Measurements from ENCODE around the gene ARID1B.
A peak's percentile ranks its signal among the peaks of the same experiment; 100 is the strongest.

ARID1B gene

GRCh38 chr6:156852147-156852857 is 75.1 kb downstream of the ARID1B start:
- H4K91ac ChIP-seq (ENCODE audit: low read depth, low read length, poor library complexity) = no peak overlapping the region
- no peaks in the 10 kb centered on the region for H3K9me3 ChIP-seq (replicated peaks in 1 of 2; ENCODE audit: control insufficient read depth in 2 of 2, insufficient read depth in 1 of 2, low read depth in 1 of 2, low read length in 2 of 2)
- no peak overlapping the region for H2BK5ac ChIP-seq (ENCODE audit: low read length)
- no peaks in the 10 kb centered on the region for H3K36me3 ChIP-seq (replicated peaks in 1 of 2; ENCODE audit: control insufficient read depth in 2 of 2, insufficient read depth in 2 of 2, low read length in 2 of 2)
- H3K23ac ChIP-seq (ENCODE audit: low read depth, low read length, poor library complexity) = no peak overlapping the region
- no peaks in the 10 kb centered on the region for H3K27me3 ChIP-seq (ENCODE audit: control insufficient read depth in 3 of 3, insufficient read depth in 3 of 3, low read depth in 1 of 3, low read length in 3 of 3)
- no peak overlapping the region for H4K8ac ChIP-seq (ENCODE audit: low read depth, low read length)
- H3K79me1 ChIP-seq (ENCODE audit: low read depth, low read length) = peaks cover 3% of the 10 kb centered on the region
- H2BK15ac ChIP-seq (ENCODE audit: low read length) = no peak overlapping the region
- H3K27ac ChIP-seq (replicated peaks; ENCODE audit: low read length) = no peak overlapping the region
- no peak overlapping the region for H2BK120ac ChIP-seq (ENCODE audit: low read depth, low read length)
- no peak overlapping the region for H3K4ac ChIP-seq (ENCODE audit: low read length)
- no peak overlapping the region for H2AK5ac ChIP-seq (ENCODE audit: low read depth, low read length)
- H3K14ac ChIP-seq (ENCODE audit: low read length) = no peak overlapping the region
- WGBS, 2 donors (ENCODE audit: extremely low coverage in 2 of 2, insufficient read length in 2 of 2, insufficient replicate concordance in 1 of 2) = no CpG with 5 or more reads among the region's 9 CpGs
- H3K4me1 ChIP-seq (ENCODE audit: control insufficient read depth in 2 of 2, insufficient read depth in 1 of 2, low read depth in 1 of 2, low read length in 2 of 2) = peaks cover 2 to 5% of the 10 kb centered on the region in 2 donors
- no peak overlapping the region for H3K4me2 ChIP-seq (ENCODE audit: insufficient read depth, low read length, poor library complexity, severe bottlenecking)
- H3K9ac ChIP-seq (ENCODE audit: low read depth, low read length, poor library complexity) = no peak overlapping the region
- no peak overlapping the region for H3K18ac ChIP-seq (ENCODE audit: low read length)
- H2BK12ac ChIP-seq (ENCODE audit: low read length) = no peak overlapping the region
- H3K4me3 ChIP-seq (ENCODE audit: low read length in 2 of 2) = no peak overlapping the region
- no peak overlapping the region for H2AFZ ChIP-seq (ENCODE audit: low read length)
- no peak for DNase-seq (ENCODE audit: low spot score)

- no peak overlapping the region for H3K14ac ChIP-seq (ENCODE audit: low read length)
- no peak overlapping the region for H4K8ac ChIP-seq (ENCODE audit: low read depth, low read length)
- H2AFZ ChIP-seq (ENCODE audit: low read length) = no peak overlapping the region
- H3K36me3 ChIP-seq (replicated peaks in 1 of 2; ENCODE audit: control insufficient read depth in 2 of 2, insufficient read depth in 2 of 2, low read length in 2 of 2) = no peaks in the 10 kb centered on the region
- peaks cover 2 to 5% of the 10 kb centered on the region in 2 donors for H3K4me1 ChIP-seq (ENCODE audit: control insufficient read depth in 2 of 2, insufficient read depth in 1 of 2, low read depth in 1 of 2, low read length in 2 of 2)
- no peak for DNase-seq (ENCODE audit: low spot score)
- no peak overlapping the region for H4K91ac ChIP-seq (ENCODE audit: low read depth, low read length, poor library complexity)
- H2AK5ac ChIP-seq (ENCODE audit: low read depth, low read length) = no peak overlapping the region
- no peak overlapping the region for H2BK12ac ChIP-seq (ENCODE audit: low read length)
- H3K27ac ChIP-seq (replicated peaks; ENCODE audit: low read length) = no peak overlapping the region
- no peaks in the 10 kb centered on the region for H3K27me3 ChIP-seq (ENCODE audit: control insufficient read depth in 3 of 3, insufficient read depth in 3 of 3, low read depth in 1 of 3, low read length in 3 of 3)
- peaks cover 3% of the 10 kb centered on the region for H3K79me1 ChIP-seq (ENCODE audit: low read depth, low read length)
- no peak overlapping the region for H3K4me3 ChIP-seq (ENCODE audit: low read length in 2 of 2)
- WGBS, 2 donors (ENCODE audit: extremely low coverage in 2 of 2, insufficient read length in 2 of 2, insufficient replicate concordance in 1 of 2) = no CpG with 5 or more reads among the region's 1 CpG
- no peak overlapping the region for H3K23ac ChIP-seq (ENCODE audit: low read depth, low read length, poor library complexity)
- no peak overlapping the region for H3K18ac ChIP-seq (ENCODE audit: low read length)
- H3K4ac ChIP-seq (ENCODE audit: low read length) = no peak overlapping the region
- no peak overlapping the region for H2BK5ac ChIP-seq (ENCODE audit: low read length)
- H3K9me3 ChIP-seq (replicated peaks in 1 of 2; ENCODE audit: control insufficient read depth in 2 of 2, insufficient read depth in 1 of 2, low read depth in 1 of 2, low read length in 2 of 2) = no peaks in the 10 kb centered on the region
- H3K9ac ChIP-seq (ENCODE audit: low read depth, low read length, poor library complexity) = no peak overlapping the region
- no peak overlapping the region for H3K4me2 ChIP-seq (ENCODE audit: insufficient read depth, low read length, poor library complexity, severe bottlenecking)
- H2BK15ac ChIP-seq (ENCODE audit: low read length) = no peak overlapping the region
- H2BK120ac ChIP-seq (ENCODE audit: low read depth, low read length) = no peak overlapping the region
Measured at GRCh38 chr6:156852858-156853216, 75.7 kb downstream of the ARID1B start.

- no peak overlapping the region for H3K4ac ChIP-seq (ENCODE audit: low read length)
- H2BK15ac ChIP-seq (ENCODE audit: low read length) = no peak overlapping the region
- no peak overlapping the region for H3K4me2 ChIP-seq (ENCODE audit: insufficient read depth, low read length, poor library complexity, severe bottlenecking)
- no peak overlapping the region for H2BK12ac ChIP-seq (ENCODE audit: low read length)
- no peaks in the 10 kb centered on the region for H3K36me3 ChIP-seq (replicated peaks in 1 of 2; ENCODE audit: control insufficient read depth in 2 of 2, insufficient read depth in 2 of 2, low read length in 2 of 2)
- H3K14ac ChIP-seq (ENCODE audit: low read length) = no peak overlapping the region
- peaks cover 3% of the 10 kb centered on the region for H3K79me1 ChIP-seq (ENCODE audit: low read depth, low read length)
- DNase-seq (ENCODE audit: low spot score) = no peak
- H3K18ac ChIP-seq (ENCODE audit: low read length) = no peak overlapping the region
- no peak overlapping the region for H2AFZ ChIP-seq (ENCODE audit: low read length)
- H3K4me1 ChIP-seq (ENCODE audit: control insufficient read depth in 2 of 2, insufficient read depth in 1 of 2, low read depth in 1 of 2, low read length in 2 of 2) = peaks cover 2 to 5% of the 10 kb centered on the region in 2 donors
- whole genome bisulfite sequencing, 2 donors (ENCODE audit: extremely low coverage in 2 of 2, insufficient read length in 2 of 2, insufficient replicate concordance in 1 of 2) = no CpG with 5 or more reads among the region's 5 CpGs
- no peak overlapping the region for H3K9ac ChIP-seq (ENCODE audit: low read depth, low read length, poor library complexity)
- no peak overlapping the region for H3K27ac ChIP-seq (replicated peaks; ENCODE audit: low read length)
- no peak overlapping the region for H4K91ac ChIP-seq (ENCODE audit: low read depth, low read length, poor library complexity)
- H2BK120ac ChIP-seq (ENCODE audit: low read depth, low read length) = no peak overlapping the region
- no peak overlapping the region for H3K23ac ChIP-seq (ENCODE audit: low read depth, low read length, poor library complexity)
- no peak overlapping the region for H2BK5ac ChIP-seq (ENCODE audit: low read length)
- H3K27me3 ChIP-seq (ENCODE audit: control insufficient read depth in 3 of 3, insufficient read depth in 3 of 3, low read depth in 1 of 3, low read length in 3 of 3) = no peaks in the 10 kb centered on the region
- H3K4me3 ChIP-seq (ENCODE audit: low read length in 2 of 2) = no peak overlapping the region
- no peaks in the 10 kb centered on the region for H3K9me3 ChIP-seq (replicated peaks in 1 of 2; ENCODE audit: control insufficient read depth in 2 of 2, insufficient read depth in 1 of 2, low read depth in 1 of 2, low read length in 2 of 2)
- H2AK5ac ChIP-seq (ENCODE audit: low read depth, low read length) = no peak overlapping the region
- no peak overlapping the region for H4K8ac ChIP-seq (ENCODE audit: low read depth, low read length)
Measured at GRCh38 chr6:156853733-156854132, 76.6 kb downstream of the ARID1B start.

- peak overlapping the region; percentile 52 for H3K18ac ChIP-seq (ENCODE audit: low read length)
- H2BK120ac ChIP-seq (ENCODE audit: low read depth, low read length) = no peak overlapping the region
- no peak overlapping the region for H3K23ac ChIP-seq (ENCODE audit: low read depth, low read length, poor library complexity)
- H3K36me3 ChIP-seq (replicated peaks in 1 of 2; ENCODE audit: control insufficient read depth in 2 of 2, insufficient read depth in 2 of 2, low read length in 2 of 2) = no peaks in the 10 kb centered on the region
- H4K91ac ChIP-seq (ENCODE audit: low read depth, low read length, poor library complexity) = no peak overlapping the region
- no peaks in the 10 kb centered on the region for H3K9me3 ChIP-seq (replicated peaks in 1 of 2; ENCODE audit: control insufficient read depth in 2 of 2, insufficient read depth in 1 of 2, low read depth in 1 of 2, low read length in 2 of 2)
- H3K14ac ChIP-seq (ENCODE audit: low read length) = peak overlapping the region; percentile 59
- H2AK5ac ChIP-seq (ENCODE audit: low read depth, low read length) = no peak overlapping the region
- H3K27me3 ChIP-seq (ENCODE audit: control insufficient read depth in 3 of 3, insufficient read depth in 3 of 3, low read depth in 1 of 3, low read length in 3 of 3) = no peaks in the 10 kb centered on the region
- H3K4ac ChIP-seq (ENCODE audit: low read length) = no peak overlapping the region
- H2AFZ ChIP-seq (ENCODE audit: low read length) = no peak overlapping the region
- no peak overlapping the region for H3K27ac ChIP-seq (replicated peaks; ENCODE audit: low read length)
- H3K4me2 ChIP-seq (ENCODE audit: insufficient read depth, low read length, poor library complexity, severe bottlenecking) = no peak overlapping the region
- no CpG with 5 or more reads among the region's 10 CpGs for WGBS, 2 donors (ENCODE audit: extremely low coverage in 2 of 2, insufficient read length in 2 of 2, insufficient replicate concordance in 1 of 2)
- no peak overlapping the region for H3K4me3 ChIP-seq (ENCODE audit: low read length in 2 of 2)
- H3K79me1 ChIP-seq (ENCODE audit: low read depth, low read length) = peaks cover 3% of the 10 kb centered on the region
- H2BK15ac ChIP-seq (ENCODE audit: low read length) = no peak overlapping the region
- no peak for DNase-seq (ENCODE audit: low spot score)
- no peak overlapping the region for H2BK5ac ChIP-seq (ENCODE audit: low read length)
- no peak overlapping the region for H4K8ac ChIP-seq (ENCODE audit: low read depth, low read length)
- no peak overlapping the region for H2BK12ac ChIP-seq (ENCODE audit: low read length)
- H3K4me1 ChIP-seq (ENCODE audit: control insufficient read depth in 2 of 2, insufficient read depth in 1 of 2, low read depth in 1 of 2, low read length in 2 of 2) = peaks cover 2 to 3% of the 10 kb centered on the region in 2 donors
- no peak overlapping the region for H3K9ac ChIP-seq (ENCODE audit: low read depth, low read length, poor library complexity)
Measured at GRCh38 chr6:156854466-156855161, 77.4 kb downstream of the ARID1B start.
